Vagina (tissue), 2 donors: Measurements from ENCODE around the gene RSPO4. TPM values are rescaled to one million over a fixed set of nuclear protein-coding genes. Genes with fewer than 3 reads are reported as not detected.
"Not testable (repeated sequence)": the region's sequence is repeated elsewhere in the genome, so short reads cannot be mapped to it uniquely, and the experiment has no call there.

Experiments
- DNase-seq, 2 donors: peaks; one replicate each; pipeline ENCODE4 v3.0.0-alpha.2; 2017; ENCODE audit errors: extremely low spot score in 2 of 2
- H3K27ac ChIP-seq: fragments of 200-600 bp; sonication (generic); one replicate; pipeline ENCODE4 v1.5.1; 2019
- H3K27me3 ChIP-seq: fragments of 200-600 bp; sonication (generic); one replicate; pipeline ENCODE4 v1.5.1; 2019
- H3K36me3 ChIP-seq, 2 donors: fragments of 200-600 bp; sonication (generic); one replicate each; pipeline ENCODE4 v1.5.1; 2017 to 2019
- H3K4me1 ChIP-seq: fragments of 200-600 bp; sonication (generic); one replicate; pipeline ENCODE4 v1.5.1; 2019
- H3K4me3 ChIP-seq, 2 donors: fragments of 200-600 bp; sonication (generic); 1 replicate in 1 of 2; 2 replicates in 1 of 2; pipeline ENCODE4 v1.5.1; 2016 to 2019
- H3K9me3 ChIP-seq: fragments of 200-600 bp; sonication (generic); one replicate; pipeline ENCODE4 v1.5.1; 2019
- CTCF ChIP-seq, 3 experiments: fragments of 450-650 bp in 2 of 3; fragments of 200-600 bp in 1 of 3; sonication (generic) in 1 of 3; IDR thresholded peaks; one replicate each; pipeline ENCODE4 v1.5.1; 2017 to 2019; ENCODE audit warnings: antibody characterized with exemption in 3 of 3, mild to moderate bottlenecking in 2 of 3, moderate library complexity in 2 of 3
- POLR2A ChIP-seq, 2 donors: fragments of 450-650 bp; IDR thresholded peaks; one replicate each; pipeline ENCODE4 v1.6.1; 2017; ENCODE audit warnings: antibody characterized with exemption in 2 of 2, mild to moderate bottlenecking in 2 of 2, moderate library complexity in 2 of 2
- POLR2AphosphoS5 ChIP-seq, 2 donors: sonication (generic); formaldehyde crosslinking; IDR thresholded peaks; one replicate each; pipeline ENCODE4 v1.9.0; 2017; ENCODE audit warnings: antibody characterized with exemption in 2 of 2, mild to moderate bottlenecking in 2 of 2, low read depth in 1 of 2; ENCODE audit not compliant: insufficient read depth in 1 of 2
- intact Hi-C: fragments of 100-400 bp; cut with DNase I; formaldehyde crosslinking; loops from one replicate; pipeline ENCODE4 v1.15.1; 2023
- total RNA-seq: library from RNA; depleted of rRNA; stranded (reverse); fragments of >200 nt; gene quantifications from one replicate; pipeline ENCODE4 v1.2.3, GENCODE V29; 2016

The RSPO4 gene
- total RNA-seq, 1 donor from 2014 or later, result not detected

GRCh38 chr20:1037039-1037438 is 34.9 kb upstream of the RSPO4 start:
- H3K4me1 ChIP-seq, result no peaks in the 10 kb centered on the region
- H3K36me3 ChIP-seq, result no peaks in the 10 kb centered on the region
- TF ChIP-seq POLR2A (IDR thresholded peaks at IDR 0.05) (no peak), POLR2AphosphoS5 (IDR thresholded peaks at IDR 0.05; ENCODE audit: insufficient read depth in 1 of 2, low read depth in 1 of 2) (no peak), CTCF (IDR thresholded peaks at IDR 0.05) (no peak)
- H3K4me3 ChIP-seq, result no peak overlapping the region
- H3K27ac ChIP-seq, result no peak overlapping the region
- H3K27me3 ChIP-seq, result no peaks in the 10 kb centered on the region
- H3K9me3 ChIP-seq, result no peaks in the 10 kb centered on the region
- DNase-seq, result no peak
- intact Hi-C loops, result no loop called here

GRCh38 chr20:1035466-1035865 is 33.4 kb upstream of the RSPO4 start:
- Histone ChIP-seq H3K4me3 (no peak overlapping the region), H3K4me1 (no peaks in the 10 kb centered on the region), H3K27ac (no peak overlapping the region), H3K36me3 (no peaks in the 10 kb centered on the region), H3K9me3 (no peaks in the 10 kb centered on the region), H3K27me3 (no peaks in the 10 kb centered on the region)
- intact Hi-C loops, result no loop called here
- TF ChIP-seq POLR2AphosphoS5 (IDR thresholded peaks at IDR 0.05; ENCODE audit: insufficient read depth in 1 of 2, low read depth in 1 of 2) (no peak), POLR2A (IDR thresholded peaks at IDR 0.05) (no peak), CTCF (IDR thresholded peaks at IDR 0.05) (no peak)
- DNase-seq, result no peak

- H3K36me3 ChIP-seq, result no peaks in the 10 kb centered on the region
- no peak overlapping the region for H3K27ac ChIP-seq
- H3K9me3 ChIP-seq, result no peaks in the 10 kb centered on the region
- H3K4me1 ChIP-seq, result no peaks in the 10 kb centered on the region
- no peak for TF ChIP-seq POLR2A (IDR thresholded peaks at IDR 0.05)
- TF ChIP-seq POLR2AphosphoS5 (IDR thresholded peaks at IDR 0.05; ENCODE audit: insufficient read depth in 1 of 2, low read depth in 1 of 2), result no peak
- no peak for TF ChIP-seq CTCF (IDR thresholded peaks at IDR 0.05)
- H3K4me3 ChIP-seq, result no peak overlapping the region
- no peaks in the 10 kb centered on the region for H3K27me3 ChIP-seq
- DNase-seq, result no peak
- intact Hi-C loops, result no loop called here
Observed at GRCh38 chr20:1034415-1034789, 32.3 kb upstream of the RSPO4 start.

- TF ChIP-seq POLR2AphosphoS5 (IDR thresholded peaks at IDR 0.05; ENCODE audit: insufficient read depth in 1 of 2, low read depth in 1 of 2), result no peak
- TF ChIP-seq POLR2A (IDR thresholded peaks at IDR 0.05), result no peak
- no peak for TF ChIP-seq CTCF (IDR thresholded peaks at IDR 0.05)
- intact Hi-C loops, result no loop called here
- Histone ChIP-seq H3K27ac (no peak overlapping the region), H3K36me3 (no peaks in the 10 kb centered on the region), H3K9me3 (no peaks in the 10 kb centered on the region), H3K4me3 (no peak overlapping the region), H3K27me3 (no peaks in the 10 kb centered on the region), H3K4me1 (no peaks in the 10 kb centered on the region)
- no peak for DNase-seq
Observed at GRCh38 chr20:1033751-1034414, 31.8 kb upstream of the RSPO4 start.

GRCh38 chr20:1029980-1030379 is 27.9 kb upstream of the RSPO4 start:
- intact Hi-C loops, result no loop called here
- DNase-seq, result peak in 1 of 2 donors; percentile 31
- H3K27me3 ChIP-seq, result no peaks in the 10 kb centered on the region
- TF ChIP-seq POLR2A (IDR thresholded peaks at IDR 0.05) (no peak), CTCF (IDR thresholded peaks at IDR 0.05) (no peak), POLR2AphosphoS5 (IDR thresholded peaks at IDR 0.05; ENCODE audit: insufficient read depth in 1 of 2, low read depth in 1 of 2) (no peak)
- H3K4me1 ChIP-seq, result no peaks in the 10 kb centered on the region
- H3K36me3 ChIP-seq, result no peaks in the 10 kb centered on the region
- H3K4me3 ChIP-seq, result no peak overlapping the region
- no peaks in the 10 kb centered on the region for H3K9me3 ChIP-seq
- no peak overlapping the region for H3K27ac ChIP-seq

GRCh38 chr20:1026214-1026613 is 24.1 kb upstream of the RSPO4 start:
- H3K4me1 ChIP-seq, H3K27ac ChIP-seq, H3K9me3 ChIP-seq, DNase-seq, H3K27me3 ChIP-seq, intact Hi-C loops, H3K4me3 ChIP-seq, H3K36me3 ChIP-seq: not testable (repeated sequence)
